SK-N-MC (cell line): ENCODE results near the gene TRPM2.

Source experiments
- DNase-seq: peaks from one replicate; pipeline ENCODE4 v3.0.0-alpha.2; 2011; ENCODE audit warnings: low read depth, low spot score
- H3K27ac ChIP-seq: fragments of 200-600 bp; sonication (generic); 2 replicates; pipeline ENCODE4 v1.5.1; 2016; ENCODE audit warnings: mixed run types
- H3K36me3 ChIP-seq: fragments of 200-600 bp; sonication (generic); 2 replicates; pipeline ENCODE4 v1.6.1; 2017; ENCODE audit warnings: antibody characterized with exemption, low read length, mixed read lengths; ENCODE audit not compliant: insufficient read depth
- H3K4me3 ChIP-seq: fragments of 200-600 bp; sonication (generic); 2 replicates; pipeline ENCODE4 v1.5.1; 2016
- H3K9ac ChIP-seq: fragments of 200-600 bp; sonication (generic); 2 replicates; pipeline ENCODE4 v1.8.0; 2017; ENCODE audit warnings: mixed run types, mixed read lengths; ENCODE audit not compliant: insufficient read length
- H3K9me3 ChIP-seq: fragments of 200-600 bp; sonication (generic); 2 replicates; pipeline ENCODE4 v1.6.1; 2017; ENCODE audit warnings: low read depth, mild to moderate bottlenecking, antibody characterized with exemption, low read length, moderate library complexity, mixed read lengths
- EZH2 ChIP-seq: fragments of 200-600 bp; sonication (generic); IDR thresholded peaks from one replicate; pipeline ENCODE4 v1.6.1; 2017; ENCODE audit warnings: antibody characterized with exemption
- FOXP2 ChIP-seq: optimal IDR thresholded peaks from 2 replicates; pipeline ENCODE3; 2011; ENCODE audit warnings: mild to moderate bottlenecking, moderate library complexity; ENCODE audit not compliant: insufficient read depth; ENCODE audit errors: extremely low read length, control extremely low read depth
- POLR2AphosphoS5 ChIP-seq: IDR thresholded peaks from 2 replicates; pipeline ENCODE4 v1.6.1; 2012; ENCODE audit warnings: mild to moderate bottlenecking, low read depth, low read length, borderline replicate concordance

The TRPM2 gene

GRCh38 chr21:44345495-44345894 lies 7.9 kb upstream of the TRPM2 start:
- DNase-seq, result no peak
- Histone ChIP-seq H3K36me3 (no peaks in the 10 kb centered on the region), H3K27ac (no peak overlapping the region), H3K9ac (no peak overlapping the region), H3K4me3 (no peak overlapping the region), H3K9me3 (no peaks in the 10 kb centered on the region)
- TF ChIP-seq EZH2 (no peak), FOXP2 (no peak), POLR2AphosphoS5 (no peak)

DNA sequence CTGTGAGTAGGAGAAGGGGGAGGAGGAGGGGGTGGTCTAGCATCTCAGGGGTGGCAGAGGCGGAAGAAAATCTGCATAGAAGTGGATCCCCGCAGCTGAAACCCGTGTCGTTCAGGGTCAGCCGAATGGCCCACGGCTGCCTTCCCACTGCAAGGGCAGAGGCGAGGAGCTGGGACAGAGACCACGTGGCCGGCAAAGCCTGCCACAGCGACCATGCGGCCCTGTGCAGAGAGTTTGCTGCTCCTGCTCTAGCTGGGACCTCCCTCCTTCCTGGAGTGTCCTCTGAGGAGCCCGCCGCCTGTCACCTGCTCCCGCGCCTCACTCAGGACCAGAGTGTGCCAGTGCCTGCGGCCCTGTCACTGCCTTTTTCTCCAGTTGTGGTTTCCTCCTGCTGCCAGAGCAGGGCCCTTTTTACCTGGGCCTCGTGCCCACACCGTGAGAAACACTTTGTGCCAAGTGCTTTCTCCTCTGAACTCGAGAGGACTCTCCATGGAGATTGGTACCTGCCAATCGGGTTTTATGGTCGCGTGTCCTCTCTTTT lies 5.4 kb upstream of the TRPM2 start:
- Histone ChIP-seq H3K27ac (no peak overlapping the region), H3K36me3 (no peaks in the 10 kb centered on the region), H3K4me3 (no peak overlapping the region), H3K9me3 (no peaks in the 10 kb centered on the region), H3K9ac (no peak overlapping the region)
- DNase-seq, result no peak
- TF ChIP-seq EZH2 (no peak), POLR2AphosphoS5 (no peak), FOXP2 (no peak)

- TF ChIP-seq POLR2AphosphoS5, result no peak
- TF ChIP-seq EZH2, result no peak
- TF ChIP-seq FOXP2, result no peak
- H3K9me3 ChIP-seq, result no peaks in the 10 kb centered on the region
- H3K9ac ChIP-seq, result no peak overlapping the region
- no peak overlapping the region for H3K4me3 ChIP-seq
- no peak overlapping the region for H3K27ac ChIP-seq
- H3K36me3 ChIP-seq, result no peaks in the 10 kb centered on the region
- DNase-seq, result no peak
Observed at GRCh38 chr21:44348861-44349260, 4.6 kb upstream of the TRPM2 start.

- TF ChIP-seq FOXP2 (no peak), POLR2AphosphoS5 (no peak), EZH2 (no peak)
- H3K9me3 ChIP-seq, result no peaks in the 10 kb centered on the region
- no peak overlapping the region for H3K27ac ChIP-seq
- no peaks in the 10 kb centered on the region for H3K36me3 ChIP-seq
- H3K9ac ChIP-seq, result no peak overlapping the region
- no peak overlapping the region for H3K4me3 ChIP-seq
- no peak for DNase-seq
Observed at GRCh38 chr21:44349416-44349846, 4.0 kb upstream of the TRPM2 start.

- TF ChIP-seq POLR2AphosphoS5 (no peak), FOXP2 (no peak), EZH2 (no peak)
- no peak overlapping the region for H3K4me3 ChIP-seq
- H3K9me3 ChIP-seq, result no peaks in the 10 kb centered on the region
- no peak overlapping the region for H3K9ac ChIP-seq
- no peaks in the 10 kb centered on the region for H3K36me3 ChIP-seq
- no peak for DNase-seq
- H3K27ac ChIP-seq, result no peak overlapping the region
Observed at GRCh38 chr21:44349847-44350772, 3.3 kb upstream of the TRPM2 start.

GRCh38 chr21:44350773-44351481 lies 2.5 kb upstream of the TRPM2 start:
- Histone ChIP-seq H3K27ac (no peak overlapping the region), H3K9me3 (no peaks in the 10 kb centered on the region), H3K4me3 (no peak overlapping the region), H3K36me3 (no peaks in the 10 kb centered on the region), H3K9ac (no peak overlapping the region)
- no peak for DNase-seq
- TF ChIP-seq FOXP2 (no peak), POLR2AphosphoS5 (no peak), EZH2 (no peak)

GRCh38 chr21:44351535-44352252 lies 1.7 kb upstream of the TRPM2 start:
- TF ChIP-seq EZH2, result no peak
- Histone ChIP-seq H3K4me3 (no peak overlapping the region), H3K9ac (no peak overlapping the region), H3K9me3 (no peaks in the 10 kb centered on the region), H3K36me3 (no peaks in the 10 kb centered on the region), H3K27ac (no peak overlapping the region)
- no peak for DNase-seq

- DNase-seq, result no peak
- no peak for TF ChIP-seq EZH2
- TF ChIP-seq POLR2AphosphoS5, result no peak
- no peak for TF ChIP-seq FOXP2
- no peaks in the 10 kb centered on the region for H3K9me3 ChIP-seq
- no peaks in the 10 kb centered on the region for H3K36me3 ChIP-seq
- H3K9ac ChIP-seq, result no peak overlapping the region
- H3K4me3 ChIP-seq, result no peak overlapping the region
- H3K27ac ChIP-seq, result no peak overlapping the region
Observed at GRCh38 chr21:44352253-44352860, 1.1 kb upstream of the TRPM2 start.
